SK-N-SH treated with all-trans-retinoic acid at 6 μM for 48 hours (cell line): ENCODE results near the gene ASB13.

Experiments
- CREB5 ChIP-seq: fragments of 250-450 bp; sonication (Bioruptor Pico); IDR thresholded peaks from 2 replicates; pipeline ENCODE4 v1.5.1; 2020; ENCODE audit warnings: low read depth, mild to moderate bottlenecking, moderate library complexity
- OSR1 ChIP-seq: fragments of 250-450 bp; sonication (Bioruptor Pico); IDR thresholded peaks from 2 replicates; pipeline ENCODE4 v1.8.0; 2022; ENCODE audit warnings: moderate library complexity, mild to moderate bottlenecking, inconsistent platforms
- PATZ1 ChIP-seq: fragments of 250-450 bp; sonication (Bioruptor Pico); IDR thresholded peaks from 2 replicates; pipeline ENCODE4 v1.8.0; 2020; ENCODE audit warnings: mild to moderate bottlenecking, moderate library complexity, borderline replicate concordance
- PPARA ChIP-seq: fragments of 250-450 bp; sonication (Bioruptor Pico); IDR thresholded peaks from 2 replicates; pipeline ENCODE4 v1.5.0; 2020; ENCODE audit warnings: mild to moderate bottlenecking, borderline replicate concordance
- TSHZ2 ChIP-seq: fragments of 250-450 bp; sonication (Bioruptor Pico); IDR thresholded peaks from 2 replicates; pipeline ENCODE4 v1.5.0; 2020; ENCODE audit warnings: mild to moderate bottlenecking, moderate library complexity
- ZNF565 ChIP-seq: fragments of 450-650 bp; formaldehyde crosslinking; conservative IDR thresholded peaks from 2 replicates; pipeline ENCODE4 v1.5.0; 2020; ENCODE audit warnings: low read depth, mild to moderate bottlenecking, moderate library complexity

- TF ChIP-seq PATZ1 (CRISPR knock-in tag) (no peak), CREB5 (CRISPR knock-in tag) (no peak), OSR1 (no peak), PPARA (CRISPR knock-in tag) (no peak), ZNF565 (CRISPR knock-in tag) (no peak), TSHZ2 (CRISPR knock-in tag) (no peak)
Measured at GRCh38 chr10:5710859-5711258, 44.5 kb upstream of the ASB13 start.
